CD4-positive, alpha-beta T cell treated with Interleukin-15 for 4 hours (primary cell): ENCODE results near the gene GAN.
"Not testable (repeated sequence)": the region's sequence is repeated elsewhere in the genome, so short reads cannot be mapped to it uniquely, and the experiment has no call there.

Experiments
- DNase-seq: peaks from one replicate; pipeline ENCODE4 v3.0.0-alpha.2; 2020; ENCODE audit warnings: low spot score

The GAN gene

GRCh38 chr16:81397879-81398520, 83.2 kb downstream of the GAN start:
- no peak for DNase-seq

GRCh38 chr16:81399909-81400308, 85.1 kb downstream of the GAN start:
- DNase-seq = no peak

GRCh38 chr16:81401035-81401950, 86.5 kb downstream of the GAN start:
- no peak for DNase-seq

GRCh38 chr16:81403208-81403600, 88.4 kb downstream of the GAN start:
- DNase-seq = no peak

- DNase-seq = peak; percentile 79
These were observed 89.0 kb downstream of the GAN start for GRCh38 chr16:81403601-81404391.

GRCh38 chr16:81405002-81405401, 90.2 kb downstream of the GAN start:
- not testable (repeated sequence) for DNase-seq

GRCh38 chr16:81405702-81406113, 90.9 kb downstream of the GAN start:
- DNase-seq = no peak

GRCh38 chr16:81408409-81408950, 93.7 kb downstream of the GAN start:
- DNase-seq = no peak

GRCh38 chr16:81409016-81409556, 94.3 kb downstream of the GAN start:
- DNase-seq = no peak

GRCh38 chr16:81410643-81411293, 96.0 kb downstream of the GAN start:
- DNase-seq = no peak

- no peak for DNase-seq
These were observed 98.7 kb downstream of the GAN start for GRCh38 chr16:81413245-81413990.

GRCh38 chr16:81415751-81416150, 101.0 kb downstream of the GAN start:
- no peak for DNase-seq

GRCh38 chr16:81416749-81417148, 102.0 kb downstream of the GAN start:
- DNase-seq = no peak

GRCh38 chr16:81417210-81417609, 102.4 kb downstream of the GAN start:
- DNase-seq = no peak

- DNase-seq = no peak
These were observed 105.0 kb downstream of the GAN start for GRCh38 chr16:81419806-81420205.

GRCh38 chr16:81421126-81421525, 106.4 kb downstream of the GAN start:
- no peak for DNase-seq

- DNase-seq = no peak
These were observed 106.8 kb downstream of the GAN start for GRCh38 chr16:81421536-81421935.

- not testable (repeated sequence) for DNase-seq
These were observed 107.4 kb downstream of the GAN start for GRCh38 chr16:81422153-81422552.

GRCh38 chr16:81424771-81425170, 110.0 kb downstream of the GAN start:
- no peak for DNase-seq

- no peak for DNase-seq
These were observed 112.5 kb downstream of the GAN start for GRCh38 chr16:81427219-81427618.

GRCh38 chr16:81429045-81429521, 114.3 kb downstream of the GAN start:
- DNase-seq = no peak
